Mucosa of stomach (tissue), 1 donor: ENCODE measurements around the gene LCN9.

Source experiments
- H3K27me3 ChIP-seq: one replicate; pipeline ENCODE4 v1.7.0; 2013; ENCODE audit warnings: mild to moderate bottlenecking, low read length; ENCODE audit not compliant: control insufficient read depth, insufficient read depth
- H3K36me3 ChIP-seq: one replicate; pipeline ENCODE4 v1.7.0; 2013; ENCODE audit warnings: low read length; ENCODE audit not compliant: control insufficient read depth, insufficient read depth
- H3K4me1 ChIP-seq: one replicate; pipeline ENCODE4 v1.7.0; 2013; ENCODE audit warnings: mild to moderate bottlenecking, low read length; ENCODE audit not compliant: control insufficient read depth, insufficient read depth
- H3K4me3 ChIP-seq: one replicate; pipeline ENCODE4 v1.7.0; 2013; ENCODE audit warnings: low read length
- H3K9ac ChIP-seq: one replicate; pipeline ENCODE4 v1.7.0; 2013; ENCODE audit warnings: mild to moderate bottlenecking, low read length, moderate library complexity
- H3K9me3 ChIP-seq: one replicate; pipeline ENCODE4 v1.7.0; 2013; ENCODE audit warnings: mild to moderate bottlenecking, low read length, moderate library complexity; ENCODE audit not compliant: control insufficient read depth
- donor health status: Pancreatic carcinoma.

The LCN9 gene

DNA sequence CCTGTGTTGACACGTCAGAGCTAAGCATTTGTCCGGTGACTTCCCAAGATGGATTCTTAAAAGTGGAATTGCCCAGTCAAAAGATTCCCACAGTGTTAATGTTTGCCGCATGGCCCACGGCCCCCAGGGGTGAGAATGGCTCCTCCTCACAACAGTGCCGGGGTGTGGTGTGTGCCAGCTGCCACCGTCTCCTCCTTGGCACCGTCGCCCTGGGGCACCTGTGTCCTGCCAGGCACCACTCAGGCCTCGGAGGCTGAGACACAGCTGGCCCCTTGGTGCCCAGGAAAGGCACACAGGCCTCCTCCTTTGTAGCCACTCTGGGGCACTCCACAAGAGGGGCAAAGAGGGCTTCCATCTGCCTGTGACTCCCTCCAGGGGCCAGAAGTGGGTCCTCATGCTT is 43.2 kb downstream of the LCN9 start:
- Histone ChIP-seq H3K4me1 (peaks cover 4% of the 10 kb centered on the region), H3K27me3 (peaks cover 19% of the 10 kb centered on the region), H3K4me3 (no peak overlapping the region), H3K36me3 (no peaks in the 10 kb centered on the region), H3K9ac (no peak overlapping the region), H3K9me3 (no peaks in the 10 kb centered on the region)

DNA sequence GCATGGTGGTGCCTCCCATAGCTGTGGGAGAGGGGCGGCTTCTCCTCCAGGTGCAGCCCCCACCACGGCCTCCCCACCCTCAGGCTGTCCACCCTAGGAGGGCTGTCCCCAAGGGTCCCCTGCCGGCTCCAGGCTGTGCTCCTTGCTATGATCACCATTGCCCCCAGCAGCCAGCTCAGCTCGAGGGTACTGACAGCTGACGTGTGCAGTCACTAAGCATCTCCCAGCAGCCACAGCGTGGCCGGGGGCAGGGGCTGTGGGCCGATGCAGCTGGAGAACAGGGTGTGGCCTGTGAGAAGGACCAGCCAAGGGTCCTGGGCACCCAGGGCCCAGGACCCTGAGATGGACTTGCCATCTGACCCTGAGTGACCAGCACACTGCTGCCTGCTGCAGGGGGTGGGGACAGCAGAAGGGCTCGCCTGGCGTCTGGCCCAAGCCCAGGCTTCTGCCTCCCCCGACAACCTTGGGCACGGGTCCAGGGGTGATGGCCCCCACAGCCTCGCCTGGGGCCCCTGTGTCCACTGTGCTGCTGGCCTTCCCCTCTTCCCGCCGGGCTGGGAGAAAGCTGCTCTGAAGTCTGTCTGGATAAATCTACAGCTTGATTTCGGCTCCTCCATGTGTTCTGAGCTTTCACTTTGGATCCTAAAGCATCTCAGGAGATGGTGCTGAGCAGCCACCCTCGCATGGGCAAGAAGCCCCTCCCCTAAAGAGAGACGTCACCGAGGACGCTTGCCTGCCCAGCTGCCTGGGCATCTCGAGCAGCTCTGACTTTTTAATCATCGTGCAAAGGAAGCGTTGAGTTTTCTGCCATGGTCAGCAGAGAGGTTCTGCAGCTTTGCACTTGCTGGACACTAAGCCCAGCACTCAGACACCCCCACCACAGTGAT is 44.4 kb downstream of the LCN9 start:
- H3K36me3 ChIP-seq: no peaks in the 10 kb centered on the region
- H3K9me3 ChIP-seq: no peaks in the 10 kb centered on the region
- no peak overlapping the region for H3K4me3 ChIP-seq
- H3K4me1 ChIP-seq: no peaks in the 10 kb centered on the region
- peaks cover 11% of the 10 kb centered on the region for H3K27me3 ChIP-seq
- no peak overlapping the region for H3K9ac ChIP-seq

DNA sequence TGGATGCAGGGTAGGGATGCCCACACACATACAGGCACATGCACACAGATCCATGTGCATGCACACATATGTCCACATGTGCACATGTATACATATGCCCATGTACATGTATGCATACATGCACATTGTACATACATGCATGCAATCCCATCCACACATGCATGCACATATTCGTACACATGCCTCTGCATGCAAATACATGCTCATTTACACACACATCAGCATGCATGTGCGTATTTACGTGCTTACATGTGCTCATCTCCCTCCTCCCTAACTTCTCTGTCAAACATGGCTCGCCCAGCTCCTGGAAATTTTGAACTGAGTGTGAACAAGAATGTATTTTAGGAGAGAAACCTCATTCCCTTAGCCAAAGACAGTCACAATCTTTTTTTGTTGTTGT is 45.1 kb downstream of the LCN9 start:
- Histone ChIP-seq H3K36me3 (no peaks in the 10 kb centered on the region), H3K27me3 (peaks cover 9% of the 10 kb centered on the region), H3K9ac (no peak overlapping the region), H3K9me3 (no peaks in the 10 kb centered on the region), H3K4me3 (no peak overlapping the region), H3K4me1 (no peaks in the 10 kb centered on the region)

DNA sequence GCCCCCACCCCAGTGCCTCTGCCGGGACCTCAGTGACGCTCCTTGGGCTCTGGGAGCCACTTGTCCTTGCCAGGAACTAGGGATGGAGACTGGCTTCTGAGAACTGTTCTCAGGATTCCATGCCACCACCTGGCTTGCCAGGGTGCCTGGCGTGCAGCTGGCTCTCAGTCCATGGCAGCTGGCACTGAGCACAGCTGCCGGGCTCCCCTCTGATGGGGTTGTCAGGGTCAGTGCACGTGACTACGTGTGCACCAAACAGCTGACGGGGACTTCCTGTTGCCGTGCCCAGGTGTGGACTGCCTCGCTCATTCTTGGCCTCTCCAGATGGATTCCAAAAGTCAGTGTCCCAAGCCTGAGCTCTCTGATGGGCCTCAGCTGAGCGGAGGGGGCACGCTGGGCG is 48.3 kb downstream of the LCN9 start:
- Histone ChIP-seq H3K4me1 (no peaks in the 10 kb centered on the region), H3K27me3 (peaks cover 37% of the 10 kb centered on the region), H3K9me3 (no peaks in the 10 kb centered on the region)

DNA sequence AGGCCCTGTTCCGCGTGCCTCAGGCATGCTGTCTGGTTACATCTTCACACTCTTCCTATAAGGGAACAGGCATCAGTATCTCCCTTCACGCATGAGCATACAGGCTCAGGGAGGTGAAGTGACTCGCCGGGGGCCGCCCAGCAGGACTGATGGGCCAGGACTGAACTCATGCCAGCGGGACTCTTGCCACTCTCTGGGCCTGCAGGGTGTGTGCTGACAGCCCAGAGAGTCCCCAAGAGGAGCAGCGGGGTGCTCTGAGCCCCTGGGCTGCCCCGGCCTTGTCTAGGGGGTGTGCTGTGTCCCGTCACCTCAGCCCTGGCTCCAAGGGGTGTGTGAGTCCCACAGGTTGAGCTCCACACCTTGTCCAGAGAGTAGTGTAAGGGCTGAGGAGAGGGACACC is 48.8 kb downstream of the LCN9 start:
- peaks cover 41% of the 10 kb centered on the region for H3K27me3 ChIP-seq

More for the DNA sequence above, 48.3 kb downstream of the LCN9 start:
- no peak overlapping the region for H3K4me3 ChIP-seq
- no peak overlapping the region for H3K9ac ChIP-seq
- H3K36me3 ChIP-seq: no peaks in the 10 kb centered on the region

DNA sequence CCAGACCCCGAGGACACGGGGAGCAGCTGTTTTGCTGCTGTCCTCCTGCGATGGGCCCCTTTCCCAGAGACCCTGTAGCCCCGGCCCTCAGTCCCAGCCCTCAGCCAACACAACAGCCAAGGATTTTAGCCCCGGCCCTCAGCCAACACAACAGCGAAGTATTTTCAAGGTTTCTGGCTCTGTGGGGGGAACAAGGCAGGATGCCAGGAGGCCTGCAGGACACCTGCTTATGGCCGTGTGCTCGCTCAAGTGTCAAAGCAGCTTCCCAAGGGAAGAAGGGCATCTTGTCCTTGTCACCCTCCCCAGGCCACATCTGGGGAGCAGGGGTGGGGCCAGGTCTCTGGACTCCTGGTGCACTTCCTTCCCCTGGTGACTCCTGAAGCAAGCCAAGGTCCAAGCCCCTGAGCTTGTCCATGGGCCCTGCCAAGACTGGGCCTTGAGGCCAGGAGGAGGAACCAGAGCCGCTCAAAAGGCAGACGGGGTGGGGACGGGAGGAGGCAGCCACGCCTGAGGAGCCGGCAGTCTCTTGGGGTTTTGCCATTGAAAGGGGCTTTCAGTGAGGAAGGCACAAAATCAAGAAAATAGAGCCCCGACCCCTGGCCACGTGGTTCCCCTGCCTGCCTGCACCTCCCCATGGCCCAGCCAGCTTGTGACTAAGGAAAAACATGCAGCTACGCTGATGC is 49.6 kb downstream of the LCN9 start:
- H3K27me3 ChIP-seq: peaks cover 40% of the 10 kb centered on the region
- no peaks in the 10 kb centered on the region for H3K9me3 ChIP-seq
- H3K4me1 ChIP-seq: no peaks in the 10 kb centered on the region
- no peak overlapping the region for H3K4me3 ChIP-seq
- H3K9ac ChIP-seq: no peak overlapping the region
- no peaks in the 10 kb centered on the region for H3K36me3 ChIP-seq

More for the DNA sequence above, 48.8 kb downstream of the LCN9 start:
- H3K36me3 ChIP-seq: no peaks in the 10 kb centered on the region
- H3K9ac ChIP-seq: no peak overlapping the region
- no peaks in the 10 kb centered on the region for H3K4me1 ChIP-seq
- H3K4me3 ChIP-seq: no peak overlapping the region
- H3K9me3 ChIP-seq: no peaks in the 10 kb centered on the region

DNA sequence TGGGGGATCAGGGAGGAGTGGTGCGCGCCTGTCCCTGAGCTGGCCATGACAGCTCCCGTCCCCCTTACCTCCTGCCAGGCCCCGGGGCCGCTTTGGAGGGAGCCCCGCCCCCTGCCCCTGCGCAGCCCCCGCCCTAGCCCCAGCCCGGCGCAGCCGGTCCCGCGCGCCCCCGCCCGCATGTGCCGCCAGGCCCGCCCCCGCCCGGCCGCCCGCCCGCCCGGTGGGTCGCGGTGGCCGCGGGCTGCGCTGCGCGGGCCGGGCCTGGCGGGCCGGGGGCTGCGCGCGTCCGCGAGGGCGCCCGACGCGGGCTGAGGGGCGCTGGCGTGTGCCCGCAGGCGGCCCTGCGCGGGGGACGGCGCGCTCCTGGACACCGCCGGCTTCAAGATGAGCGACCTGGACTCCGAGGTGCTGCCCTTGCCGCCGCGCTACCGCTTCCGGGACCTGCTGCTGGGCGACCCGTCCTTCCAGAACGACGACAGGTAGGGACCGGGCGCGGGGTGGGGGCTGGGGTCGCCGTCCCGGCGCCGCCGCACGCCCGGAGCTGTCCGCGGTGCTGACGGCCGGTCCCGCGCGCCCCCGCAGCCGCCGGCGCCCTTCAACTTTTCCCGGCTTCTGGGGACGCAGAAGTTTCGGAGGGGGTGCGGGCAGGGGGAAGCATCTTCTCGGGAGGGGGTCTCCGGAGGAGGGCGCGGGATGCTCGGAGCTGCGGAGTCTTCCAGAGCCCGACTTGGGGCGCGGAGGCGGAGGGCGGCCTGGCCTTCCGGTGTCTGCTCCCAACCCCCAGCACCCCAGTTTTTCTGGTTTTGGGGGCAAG is 51.3 kb downstream of the LCN9 start:
- Histone ChIP-seq H3K36me3 (no peaks in the 10 kb centered on the region), H3K27me3 (peaks cover 45% of the 10 kb centered on the region), H3K4me3 (no peak overlapping the region), H3K4me1 (no peaks in the 10 kb centered on the region), H3K9me3 (no peaks in the 10 kb centered on the region), H3K9ac (no peak overlapping the region)

DNA sequence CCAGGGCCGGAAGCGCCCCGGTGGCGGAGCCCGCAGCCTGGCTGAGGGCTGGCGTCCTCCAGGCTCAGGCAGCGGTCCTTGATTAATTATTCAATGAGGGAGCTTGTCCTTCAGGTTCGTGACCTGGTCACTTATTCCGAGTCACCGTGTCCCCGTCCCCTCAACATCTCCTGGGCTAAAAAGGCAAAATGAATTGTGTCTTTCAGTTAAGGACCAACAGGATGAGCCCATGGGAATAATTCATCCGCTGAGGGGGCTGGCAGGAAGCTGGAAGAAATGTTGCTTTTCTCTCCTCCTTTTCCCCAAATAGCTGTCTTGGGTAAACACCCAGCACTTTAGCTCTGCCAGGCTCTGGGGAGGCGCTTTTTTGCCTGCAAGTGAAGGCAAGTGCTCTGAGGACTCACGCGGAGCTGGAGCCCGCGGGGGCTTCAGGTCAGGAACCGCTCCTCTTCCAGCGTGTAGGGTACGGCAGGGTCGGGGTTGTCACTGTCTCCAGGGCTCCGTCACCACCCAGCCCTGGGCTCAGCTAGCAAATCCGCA is 52.0 kb downstream of the LCN9 start:
- Histone ChIP-seq H3K9ac (no peak overlapping the region), H3K4me3 (no peak overlapping the region), H3K36me3 (no peaks in the 10 kb centered on the region), H3K27me3 (peaks cover 45% of the 10 kb centered on the region), H3K9me3 (no peaks in the 10 kb centered on the region), H3K4me1 (no peaks in the 10 kb centered on the region)

DNA sequence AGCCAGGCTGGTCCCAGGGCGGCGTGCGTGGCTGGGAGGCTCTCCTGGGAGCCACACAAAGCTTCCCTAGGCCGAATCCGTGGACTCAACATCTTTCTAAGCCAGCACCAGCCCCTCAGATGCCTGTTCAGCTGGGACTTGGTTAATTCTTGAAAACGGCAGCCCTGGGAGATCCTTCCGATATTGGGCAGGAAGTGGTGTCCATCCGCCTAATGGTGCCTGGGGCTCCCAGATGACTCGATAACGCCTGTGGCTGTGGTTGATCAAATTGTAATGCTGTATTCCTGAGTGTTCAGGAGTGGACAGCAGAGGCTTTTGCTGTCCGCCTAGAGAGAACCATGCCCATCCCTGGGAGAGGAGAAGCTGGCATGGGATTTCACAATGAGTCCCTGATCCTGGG is 52.9 kb downstream of the LCN9 start:
- no peak overlapping the region for H3K4me3 ChIP-seq
- no peak overlapping the region for H3K9ac ChIP-seq
- no peaks in the 10 kb centered on the region for H3K9me3 ChIP-seq
- peaks cover 45% of the 10 kb centered on the region for H3K27me3 ChIP-seq
- H3K4me1 ChIP-seq: no peaks in the 10 kb centered on the region
- no peaks in the 10 kb centered on the region for H3K36me3 ChIP-seq
